GM23338 (cell line): ENCODE measurements around the gene LCA5. TPM values are rescaled to one million over a fixed set of nuclear protein-coding genes. Genes with fewer than 3 reads are reported as not detected.
A peak's percentile ranks its signal among the peaks of the same experiment; 100 is the strongest.

ENCODE experiments used
- ATAC-seq: fragments of 200-7000 bp; cut with Tn5 transposase; 3 replicates; pipeline ENCODE4 v1.9.1; 2020
- DNase-seq: peaks from one replicate; pipeline ENCODE4 v3.0.0-alpha.2; 2015; ENCODE audit warnings: low spot score
- H2AFZ ChIP-seq: fragments of 200-600 bp; sonication (generic); 2 replicates; pipeline ENCODE4 v1.8.0; 2016; ENCODE audit warnings: antibody characterized with exemption, mild to moderate bottlenecking, moderate library complexity
- H3F3A ChIP-seq: fragments of 200-600 bp; sonication (generic); replicated peaks from 2 replicates; pipeline ENCODE4 v1.8.0; 2017; ENCODE audit warnings: antibody characterized with exemption, mixed run types, low read depth
- H3K27ac ChIP-seq: fragments of 200-600 bp; sonication (generic); 2 replicates; pipeline ENCODE4 v1.6.1; 2016; ENCODE audit warnings: low read depth
- H3K27me3 ChIP-seq: fragments of 200-600 bp; sonication (generic); 2 replicates; pipeline ENCODE4 v1.8.0; 2016; ENCODE audit warnings: mild to moderate bottlenecking, mixed run types, moderate library complexity; ENCODE audit not compliant: insufficient read depth
- H3K36me3 ChIP-seq: fragments of 200-600 bp; sonication (generic); 2 replicates; pipeline ENCODE4 v1.8.0; 2016; ENCODE audit warnings: mild to moderate bottlenecking; ENCODE audit not compliant: insufficient read depth
- H3K4me1 ChIP-seq: fragments of 200-600 bp; sonication (generic); 2 replicates; pipeline ENCODE4 v1.8.0; 2016; ENCODE audit warnings: mild to moderate bottlenecking, moderate library complexity; ENCODE audit not compliant: insufficient read depth
- H3K4me2 ChIP-seq: fragments of 200-600 bp; sonication (generic); 2 replicates; pipeline ENCODE4 v1.7.1; 2017; ENCODE audit warnings: mixed run types
- H3K4me3 ChIP-seq: fragments of 200-600 bp; sonication (generic); 2 replicates; pipeline ENCODE4 v1.6.1; 2016; ENCODE audit warnings: mixed run types
- H3K79me2 ChIP-seq: fragments of 200-600 bp; sonication (generic); replicated peaks from 2 replicates; pipeline ENCODE4 v1.8.0; 2017; ENCODE audit warnings: mild to moderate bottlenecking; ENCODE audit not compliant: insufficient read depth
- H3K9me2 ChIP-seq: fragments of 200-600 bp; sonication (generic); 2 replicates; pipeline ENCODE4 v1.8.0; 2017; ENCODE audit not compliant: insufficient read depth
- H4K20me1 ChIP-seq: fragments of 200-600 bp; sonication (generic); replicated peaks from 2 replicates; pipeline ENCODE4 v1.8.0; 2017; ENCODE audit warnings: mild to moderate bottlenecking; ENCODE audit not compliant: insufficient read depth
- H3K27ac Mint-ChIP-seq: 2 replicates; pipeline ENCODE4 v1.8.0; 2020; ENCODE audit warnings: inconsistent platforms, mild to moderate bottlenecking, moderate library complexity, mixed read lengths
- H3K27me3 Mint-ChIP-seq: 3 replicates; pipeline ENCODE4 v1.8.0; 2022; ENCODE audit warnings: low read depth, mild to moderate bottlenecking, moderate library complexity, mixed read lengths, inconsistent platforms; ENCODE audit not compliant: insufficient read depth, poor library complexity
- H3K36me3 Mint-ChIP-seq: 3 replicates; pipeline ENCODE4 v1.8.0; 2021; ENCODE audit warnings: low read depth, mild to moderate bottlenecking, inconsistent platforms, moderate library complexity, mixed read lengths
- H3K4me1 Mint-ChIP-seq: 3 replicates; pipeline ENCODE4 v1.8.0; 2020; ENCODE audit warnings: mild to moderate bottlenecking, inconsistent platforms, mixed read lengths
- H3K4me3 Mint-ChIP-seq: 3 replicates; pipeline ENCODE4 v1.8.0; 2021; ENCODE audit warnings: moderate library complexity, mild to moderate bottlenecking, inconsistent platforms, mixed read lengths
- H3K9me3 Mint-ChIP-seq: 3 replicates; pipeline ENCODE4 v1.8.0; 2020; ENCODE audit warnings: moderate library complexity, mild to moderate bottlenecking, inconsistent platforms, mixed read lengths
- CREB1 ChIP-seq: fragments of 250-450 bp; sonication (Bioruptor Pico); IDR thresholded peaks from 2 replicates; pipeline ENCODE4 v1.5.0; 2020; ENCODE audit warnings: low read depth, mild to moderate bottlenecking, moderate library complexity
- CTCF ChIP-seq, 2 experiments: fragments of 200-600 bp in 1 of 2; sonication (generic) in 1 of 2; conservative IDR thresholded peaks; 2 replicates each; pipeline versions ENCODE4 v1.5.1 to v1.6.1; 2016 to 2017; ENCODE audit warnings: antibody characterized with exemption in 2 of 2, low read depth in 2 of 2, mild to moderate bottlenecking in 2 of 2, moderate library complexity in 1 of 2
- EZH2 ChIP-seq: fragments of 200-600 bp; sonication (generic); IDR thresholded peaks from one replicate; pipeline ENCODE4 v1.8.0; 2017; ENCODE audit warnings: antibody characterized with exemption, mild to moderate bottlenecking, low read depth; ENCODE audit not compliant: unreplicated experiment
- EZH2phosphoT487 ChIP-seq: fragments of 200-600 bp; sonication (generic); IDR thresholded peaks from one replicate; pipeline ENCODE4 v1.8.1; 2018; ENCODE audit warnings: antibody characterized with exemption; ENCODE audit not compliant: unreplicated experiment
- JUNB ChIP-seq: IDR thresholded peaks from one replicate; pipeline ENCODE4 v1.6.1; 2016; ENCODE audit warnings: antibody characterized with exemption; ENCODE audit not compliant: unreplicated experiment
- NANOG ChIP-seq: IDR thresholded peaks from 2 replicates; pipeline ENCODE4 v1.6.1; 2016; ENCODE audit warnings: antibody characterized with exemption, borderline replicate concordance
- POLR2AphosphoS5 ChIP-seq: IDR thresholded peaks from 2 replicates; pipeline ENCODE4 v1.6.1; 2016; ENCODE audit warnings: antibody characterized with exemption, low read depth
- REST ChIP-seq: IDR thresholded peaks from one replicate; pipeline ENCODE4 v1.6.1; 2018; ENCODE audit warnings: antibody characterized with exemption; ENCODE audit not compliant: unreplicated experiment
- ZNF114 ChIP-seq: fragments of 250-450 bp; sonication (Bioruptor Pico); IDR thresholded peaks from 2 replicates; pipeline ENCODE4 v1.5.0; 2020; ENCODE audit warnings: mild to moderate bottlenecking, moderate library complexity
- ZNF331 ChIP-seq: fragments of 250-450 bp; sonication (Bioruptor Pico); IDR thresholded peaks from 2 replicates; pipeline ENCODE4 v1.5.0; 2020; ENCODE audit warnings: low read depth, mild to moderate bottlenecking, moderate library complexity
- long read RNA-seq: library from polyadenylated mRNA; unstranded; transcript quantifications from one replicate; pipeline ENCODE4 v2.0.0, GENCODE V29; 2020; ENCODE audit not compliant: unreplicated experiment
- polyA plus RNA-seq: library from polyadenylated mRNA; unstranded; fragments of >200 nt; fragmentation: Nextera tagmentation; extraction: Ambion mirVana; gene quantifications from 2 replicates; pipeline ENCODE4 v1.2.1, GENCODE V29; 2016
- total RNA-seq: library from RNA; depleted of rRNA; stranded (reverse); fragments of >200 nt; shearing (Covaris generic); gene quantifications from 2 replicates; pipeline ENCODE4 v1.2.3, GENCODE V29; 2014; rRNA removed

LCA5 gene
- total RNA-seq = 3.3 and 4.2 TPM in 2 replicates
- polyA plus RNA-seq = 4.2 and 4.3 TPM in 2 replicates
- long read RNA-seq, full-length matches to known transcripts = 1 of 3 reads
- long read RNA-seq, partial matches to known transcripts = 2 of 3 reads
- long read RNA-seq, other reads (novel, unspliced or antisense) = 0 of 3 reads

- H3K79me2 ChIP-seq = peaks cover 19% of the 10 kb centered on the region
- H4K20me1 ChIP-seq = no peaks in the 10 kb centered on the region
- no peaks in the 10 kb centered on the region for H3K9me2 ChIP-seq
- Mint-ChIP-seq H3K4me3 (no peak within 1 kb of the TSS), H3K27me3 (no peaks in the 10 kb centered on the region), H3K9me3 (no peaks in the 10 kb centered on the region), H3K27ac (no peak within 1 kb of the TSS), H3K4me1 (peaks cover 9% of the 10 kb centered on the region; the same call in 2 of the 3 replicates), H3K36me3 (no peaks in the 10 kb centered on the region)
- H3K36me3 ChIP-seq = no peaks in the 10 kb centered on the region
- peak within 1 kb of the TSS; percentile 78 for H3K4me3 ChIP-seq
- peak within 1 kb of the TSS; percentile 89 for H3K4me2 ChIP-seq
- H3K27me3 ChIP-seq = no peaks in the 10 kb centered on the region
- peak within 1 kb of the TSS; percentile 59 for H3K27ac ChIP-seq
- TF ChIP-seq JUNB = no peak
- TF ChIP-seq CREB1 (CRISPR knock-in tag) = peak; percentile 73
- no peak for TF ChIP-seq ZNF114 (CRISPR knock-in tag)
- peak; percentile 79 for TF ChIP-seq POLR2AphosphoS5
- TF ChIP-seq CTCF (conservative IDR thresholded peaks at IDR 0.05; ENCODE audit: low read depth in 2 of 2) = no peak
- no peak for TF ChIP-seq NANOG
- DNase-seq = peak; percentile 98
- ATAC-seq = peak; percentile 98
- H3K4me1 ChIP-seq = peaks cover 11% of the 10 kb centered on the region
- peak within 1 kb of the TSS; percentile 88 for H2AFZ ChIP-seq
- no peaks in the 10 kb centered on the region for H3F3A ChIP-seq
Measured at GRCh38 chr6:79536954-79537747, at the start of gene LCA5. TSS of gene LCA5 (minus strand) at chr6:79537430. CDS start at chr6:79518894, 18,536 bp downstream.

- Histone ChIP-seq H3F3A (no peaks in the 10 kb centered on the region), H3K4me1 (no peaks in the 10 kb centered on the region), H3K4me2 (no peak overlapping the region), H3K9me2 (no peaks in the 10 kb centered on the region), H3K27me3 (no peaks in the 10 kb centered on the region), H3K36me3 (no peaks in the 10 kb centered on the region), H3K79me2 (no peaks in the 10 kb centered on the region), H4K20me1 (no peaks in the 10 kb centered on the region), H2AFZ (no peak overlapping the region), H3K4me3 (no peak overlapping the region), H3K27ac (no peak overlapping the region)
- peaks cover 9% of the 10 kb centered on the region; the same call in 2 of the 3 replicates for H3K9me3 Mint-ChIP-seq
- H3K4me1 Mint-ChIP-seq = no peaks in the 10 kb centered on the region
- ATAC-seq = peak; percentile 97
- no peaks in the 10 kb centered on the region for H3K27me3 Mint-ChIP-seq
- H3K27ac Mint-ChIP-seq = no peak overlapping the region
- no peak for TF ChIP-seq EZH2
- TF ChIP-seq CTCF (conservative IDR thresholded peaks at IDR 0.05; ENCODE audit: low read depth in 2 of 2) = peak; percentile 51 to 64
- no peak for TF ChIP-seq ZNF331 (CRISPR knock-in tag)
- no peak for TF ChIP-seq EZH2phosphoT487
- no peak for TF ChIP-seq POLR2AphosphoS5
- no peak for TF ChIP-seq REST
- no peak for TF ChIP-seq NANOG
- TF ChIP-seq CREB1 (CRISPR knock-in tag) = no peak
- H3K4me3 Mint-ChIP-seq = no peak overlapping the region
- peak; percentile 74 for DNase-seq
- H3K36me3 Mint-ChIP-seq = no peaks in the 10 kb centered on the region
Measured at GRCh38 chr6:79586548-79586947, 49.3 kb upstream of the LCA5 start.
